ENCODE data around the gene LDAH.

LDAH gene

GRCh38 chr2:20822535-20823490, at the start of gene LDAH:
LDAH (minus strand) TSS chr2:20823101; CDS start chr2:20801463, 21,638 bp downstream.
- Mint-ChIP-seq H3K36me3 (ENCODE audit: low read depth) (peaks cover 11% of the 10 kb centered on the region), H3K4me3 (peak within 1 kb of the TSS; percentile 97), H3K4me1 (ENCODE audit: low read depth) (peaks cover 20% of the 10 kb centered on the region), H3K27ac (peak within 1 kb of the TSS; percentile 99), H3K27me3 (ENCODE audit: low read depth) (no peaks in the 10 kb centered on the region), H3K9me3 (no peaks in the 10 kb centered on the region)
- DNase-seq (ENCODE audit: low spot score): peak; percentile 79

GRCh38 chr2:20868377-20868776, 45.5 kb upstream of the LDAH start:
- Mint-ChIP-seq H3K9me3 (no peaks in the 10 kb centered on the region), H3K36me3 (ENCODE audit: low read depth) (no peaks in the 10 kb centered on the region), H3K27ac (peak overlapping the region; percentile 7)

GRCh38 chr2:20862850-20863249, 39.9 kb upstream of the LDAH start:
- H3K4me1 Mint-ChIP-seq (ENCODE audit: low read depth): no peaks in the 10 kb centered on the region
- no peaks in the 10 kb centered on the region for H3K36me3 Mint-ChIP-seq (ENCODE audit: low read depth)
- H3K27ac Mint-ChIP-seq: no peak overlapping the region

More at GRCh38 chr2:20868377-20868776, 45.5 kb upstream of the LDAH start:
- peak; percentile 78 for DNase-seq (ENCODE audit: low spot score)
- peaks cover 46% of the 10 kb centered on the region for H3K27me3 Mint-ChIP-seq (ENCODE audit: low read depth)
- no peak overlapping the region for H3K4me3 Mint-ChIP-seq
- H3K4me1 Mint-ChIP-seq (ENCODE audit: low read depth): peaks cover 10% of the 10 kb centered on the region

GRCh38 chr2:20855456-20855855, 32.6 kb upstream of the LDAH start:
- no peaks in the 10 kb centered on the region for H3K36me3 Mint-ChIP-seq (ENCODE audit: low read depth)
- peaks cover 17% of the 10 kb centered on the region for H3K27me3 Mint-ChIP-seq (ENCODE audit: low read depth)
- no peak overlapping the region for H3K4me3 Mint-ChIP-seq
- H3K9me3 Mint-ChIP-seq: no peaks in the 10 kb centered on the region
- H3K27ac Mint-ChIP-seq: no peak overlapping the region
- H3K4me1 Mint-ChIP-seq (ENCODE audit: low read depth): no peaks in the 10 kb centered on the region
- no peak for DNase-seq (ENCODE audit: low spot score)

More at GRCh38 chr2:20862850-20863249, 39.9 kb upstream of the LDAH start:
- Mint-ChIP-seq H3K9me3 (no peaks in the 10 kb centered on the region), H3K27me3 (ENCODE audit: low read depth) (peaks cover 31% of the 10 kb centered on the region), H3K4me3 (no peak overlapping the region)
- DNase-seq (ENCODE audit: low spot score): no peak

GRCh38 chr2:20852670-20853069, 29.8 kb upstream of the LDAH start:
- Mint-ChIP-seq H3K9me3 (no peaks in the 10 kb centered on the region), H3K27me3 (ENCODE audit: low read depth) (peaks cover 19% of the 10 kb centered on the region), H3K4me1 (ENCODE audit: low read depth) (no peaks in the 10 kb centered on the region), H3K4me3 (no peak overlapping the region), H3K27ac (no peak overlapping the region), H3K36me3 (ENCODE audit: low read depth) (no peaks in the 10 kb centered on the region)
- no peak for DNase-seq (ENCODE audit: low spot score)

- Mint-ChIP-seq H3K4me3 (no peak overlapping the region), H3K4me1 (ENCODE audit: low read depth) (no peaks in the 10 kb centered on the region), H3K27ac (no peak overlapping the region), H3K27me3 (ENCODE audit: low read depth) (peaks cover 19% of the 10 kb centered on the region), H3K36me3 (ENCODE audit: low read depth) (no peaks in the 10 kb centered on the region), H3K9me3 (no peaks in the 10 kb centered on the region)
- DNase-seq (ENCODE audit: low spot score): no peak
Measured at GRCh38 chr2:20852139-20852538, 29.2 kb upstream of the LDAH start.

GRCh38 chr2:20844246-20844645, 21.3 kb upstream of the LDAH start:
- H3K27me3 Mint-ChIP-seq (ENCODE audit: low read depth): peaks cover 15% of the 10 kb centered on the region
- no peak for DNase-seq (ENCODE audit: low spot score)
- H3K36me3 Mint-ChIP-seq (ENCODE audit: low read depth): no peaks in the 10 kb centered on the region
- H3K27ac Mint-ChIP-seq: no peak overlapping the region
- no peaks in the 10 kb centered on the region for H3K4me1 Mint-ChIP-seq (ENCODE audit: low read depth)
- no peaks in the 10 kb centered on the region for H3K9me3 Mint-ChIP-seq
- H3K4me3 Mint-ChIP-seq: no peak overlapping the region

GRCh38 chr2:20839052-20839451, 16.2 kb upstream of the LDAH start:
- H3K4me1 Mint-ChIP-seq (ENCODE audit: low read depth): no peaks in the 10 kb centered on the region
- DNase-seq (ENCODE audit: low spot score): no peak
- H3K27ac Mint-ChIP-seq: no peak overlapping the region
- H3K36me3 Mint-ChIP-seq (ENCODE audit: low read depth): no peaks in the 10 kb centered on the region
- no peak overlapping the region for H3K4me3 Mint-ChIP-seq
- no peaks in the 10 kb centered on the region for H3K9me3 Mint-ChIP-seq
- H3K27me3 Mint-ChIP-seq (ENCODE audit: low read depth): peaks cover 25% of the 10 kb centered on the region

- no peaks in the 10 kb centered on the region for H3K36me3 Mint-ChIP-seq (ENCODE audit: low read depth)
- H3K27ac Mint-ChIP-seq: no peak overlapping the region
- peaks cover 25% of the 10 kb centered on the region for H3K27me3 Mint-ChIP-seq (ENCODE audit: low read depth)
- H3K9me3 Mint-ChIP-seq: no peaks in the 10 kb centered on the region
- DNase-seq (ENCODE audit: low spot score): no peak
- no peak overlapping the region for H3K4me3 Mint-ChIP-seq
- H3K4me1 Mint-ChIP-seq (ENCODE audit: low read depth): no peaks in the 10 kb centered on the region
Measured at GRCh38 chr2:20838016-20838415, 15.1 kb upstream of the LDAH start.

- Mint-ChIP-seq H3K9me3 (no peaks in the 10 kb centered on the region), H3K27me3 (ENCODE audit: low read depth) (peaks cover 22% of the 10 kb centered on the region), H3K27ac (no peak overlapping the region), H3K4me3 (no peak overlapping the region), H3K4me1 (ENCODE audit: low read depth) (no peaks in the 10 kb centered on the region), H3K36me3 (ENCODE audit: low read depth) (no peaks in the 10 kb centered on the region)
- no peak for DNase-seq (ENCODE audit: low spot score)
Measured at GRCh38 chr2:20836521-20836920, 13.6 kb upstream of the LDAH start.

GRCh38 chr2:20834331-20834730, 11.4 kb upstream of the LDAH start:
- H3K27ac Mint-ChIP-seq: no peak overlapping the region
- H3K9me3 Mint-ChIP-seq: no peaks in the 10 kb centered on the region
- no peaks in the 10 kb centered on the region for H3K36me3 Mint-ChIP-seq (ENCODE audit: low read depth)
- H3K4me3 Mint-ChIP-seq: no peak overlapping the region
- peaks cover 26% of the 10 kb centered on the region for H3K27me3 Mint-ChIP-seq (ENCODE audit: low read depth)
- H3K4me1 Mint-ChIP-seq (ENCODE audit: low read depth): no peaks in the 10 kb centered on the region
- DNase-seq (ENCODE audit: low spot score): no peak

- Mint-ChIP-seq H3K4me1 (ENCODE audit: low read depth) (no peaks in the 10 kb centered on the region), H3K36me3 (ENCODE audit: low read depth) (no peaks in the 10 kb centered on the region), H3K27ac (no peak overlapping the region), H3K27me3 (ENCODE audit: low read depth) (peaks cover 24% of the 10 kb centered on the region), H3K9me3 (no peaks in the 10 kb centered on the region), H3K4me3 (no peak overlapping the region)
- DNase-seq (ENCODE audit: low spot score): no peak
Measured at GRCh38 chr2:20832606-20833005, 9.7 kb upstream of the LDAH start.

GRCh38 chr2:20829861-20830260, 7.0 kb upstream of the LDAH start:
- DNase-seq (ENCODE audit: low spot score): no peak
- H3K4me1 Mint-ChIP-seq (ENCODE audit: low read depth): no peaks in the 10 kb centered on the region
- H3K27ac Mint-ChIP-seq: no peak overlapping the region
- H3K4me3 Mint-ChIP-seq: no peak overlapping the region
- H3K36me3 Mint-ChIP-seq (ENCODE audit: low read depth): no peaks in the 10 kb centered on the region
- H3K27me3 Mint-ChIP-seq (ENCODE audit: low read depth): peaks cover 14% of the 10 kb centered on the region
- H3K9me3 Mint-ChIP-seq: no peaks in the 10 kb centered on the region

- H3K27ac Mint-ChIP-seq: no peak overlapping the region
Measured at GRCh38 chr2:20823917-20824316, 1.0 kb upstream of the LDAH start.

More at GRCh38 chr2:20823917-20824316, 1.0 kb upstream of the LDAH start:
- Mint-ChIP-seq H3K4me3 (peak overlapping the region; percentile 17), H3K27me3 (ENCODE audit: low read depth) (no peaks in the 10 kb centered on the region), H3K4me1 (ENCODE audit: low read depth) (peaks cover 13% of the 10 kb centered on the region), H3K9me3 (no peaks in the 10 kb centered on the region), H3K36me3 (ENCODE audit: low read depth) (peaks cover 9% of the 10 kb centered on the region)
- no peak for DNase-seq (ENCODE audit: low spot score)

Data from T-helper 2 cell treated with Interferon-gamma antibody and Interleukin-4, amounts not matched to agents 5 μg/mL and 100 μg/mL, for 36 hours (primary cell).